Hepatocyte (in vitro differentiated cells): ENCODE measurements around the gene SPP1. TPM values are rescaled to one million over a fixed set of nuclear protein-coding genes. Genes with fewer than 3 reads are reported as not detected.
A peak's percentile ranks its signal among the peaks of the same experiment; 100 is the strongest.
"Not testable (repeated sequence)": the region's sequence is repeated elsewhere in the genome, so short reads cannot be mapped to it uniquely, and the experiment has no call there.

Experiments used
- DNase-seq: peaks from one replicate; pipeline ENCODE4 v3.0.0-alpha.2; 2016; ENCODE audit warnings: low spot score
- H2AFZ ChIP-seq: fragments of 200-600 bp; sonication (generic); 2 replicates; pipeline ENCODE4 v1.6.0; 2016; ENCODE audit warnings: antibody characterized with exemption, mild to moderate bottlenecking
- H3K27ac ChIP-seq: fragments of 200-600 bp; sonication (generic); 2 replicates; pipeline ENCODE4 v1.5.1; 2016; ENCODE audit warnings: mild to moderate bottlenecking
- H3K27me3 ChIP-seq: fragments of 200-600 bp; sonication (generic); 2 replicates; pipeline ENCODE4 v1.6.1; 2016
- H3K36me3 ChIP-seq: fragments of 200-600 bp; sonication (generic); replicated peaks from 2 replicates; pipeline ENCODE4 v1.5.1; 2016; ENCODE audit warnings: low read depth; ENCODE audit not compliant: insufficient read depth
- H3K4me1 ChIP-seq: fragments of 200-600 bp; sonication (generic); 2 replicates; pipeline ENCODE4 v1.5.1; 2016; ENCODE audit warnings: mild to moderate bottlenecking, moderate library complexity; ENCODE audit not compliant: insufficient read depth
- H3K4me2 ChIP-seq: fragments of 200-600 bp; sonication (generic); 2 replicates; pipeline ENCODE4 v1.6.0; 2016
- H3K4me3 ChIP-seq: fragments of 200-600 bp; sonication (generic); 2 replicates; pipeline ENCODE4 v1.5.1; 2016; ENCODE audit warnings: mild to moderate bottlenecking
- H3K79me2 ChIP-seq: fragments of 200-600 bp; sonication (generic); 2 replicates; pipeline ENCODE4 v1.6.0; 2017; ENCODE audit warnings: mild to moderate bottlenecking
- H3K9me2 ChIP-seq: fragments of 200-600 bp; sonication (generic); replicated peaks from 2 replicates; pipeline ENCODE4 v1.6.0; 2017; ENCODE audit warnings: mild to moderate bottlenecking; ENCODE audit not compliant: insufficient read depth
- H3K9me3 ChIP-seq: fragments of 200-600 bp; sonication (generic); 2 replicates; pipeline ENCODE4 v1.5.1; 2016; ENCODE audit warnings: low read depth, mild to moderate bottlenecking
- H4K20me1 ChIP-seq: fragments of 200-600 bp; sonication (generic); 2 replicates; pipeline ENCODE4 v1.6.0; 2016; ENCODE audit warnings: mild to moderate bottlenecking; ENCODE audit not compliant: insufficient read depth, poor library complexity, severe bottlenecking
- EZH2 ChIP-seq: fragments of 200-600 bp; sonication (generic); IDR thresholded peaks from 2 replicates; pipeline ENCODE4 v1.6.1; 2016; ENCODE audit warnings: antibody characterized with exemption, mild to moderate bottlenecking, borderline replicate concordance
- EZH2phosphoT487 ChIP-seq: fragments of 200-600 bp; sonication (generic); IDR thresholded peaks from one replicate; pipeline ENCODE4 v1.6.1; 2018; ENCODE audit warnings: antibody characterized with exemption, mild to moderate bottlenecking, low read depth, moderate library complexity; ENCODE audit not compliant: unreplicated experiment, severe bottlenecking
- WGBS: methylation state at CpG from one replicate; pipeline ENCODE4 v1.1.6; 2016; ENCODE audit warnings: low lambda C conversion rate; ENCODE audit errors: missing lambda C conversion rate; 5-methylcytosine and 5-hydroxymethylcytosine counted together
- polyA plus RNA-seq: library from polyadenylated mRNA; unstranded; fragments of >200 nt; fragmentation: Nextera tagmentation; extraction: Ambion mirVana; gene quantifications from 2 replicates; pipeline ENCODE4 v1.2.1, GENCODE V29; 2016
- total RNA-seq: library from RNA; depleted of rRNA; stranded (reverse); fragments of >200 nt; gene quantifications from 2 replicates; pipeline ENCODE4 v1.2.3, GENCODE V29; 2014
- TF ChIP-seq, protein P1 (sequence below): fragments of 200-600 bp; sonication (generic); IDR thresholded peaks from 2 replicates; pipeline ENCODE4 v1.5.1; 2016; ENCODE audit warnings: antibody characterized with exemption, mild to moderate bottlenecking; ENCODE audit not compliant: poor library complexity

The SPP1 gene
- total and polyA plus RNA-seq, 2 experiments from 2014 or later = 225 to 244 TPM

DNA sequence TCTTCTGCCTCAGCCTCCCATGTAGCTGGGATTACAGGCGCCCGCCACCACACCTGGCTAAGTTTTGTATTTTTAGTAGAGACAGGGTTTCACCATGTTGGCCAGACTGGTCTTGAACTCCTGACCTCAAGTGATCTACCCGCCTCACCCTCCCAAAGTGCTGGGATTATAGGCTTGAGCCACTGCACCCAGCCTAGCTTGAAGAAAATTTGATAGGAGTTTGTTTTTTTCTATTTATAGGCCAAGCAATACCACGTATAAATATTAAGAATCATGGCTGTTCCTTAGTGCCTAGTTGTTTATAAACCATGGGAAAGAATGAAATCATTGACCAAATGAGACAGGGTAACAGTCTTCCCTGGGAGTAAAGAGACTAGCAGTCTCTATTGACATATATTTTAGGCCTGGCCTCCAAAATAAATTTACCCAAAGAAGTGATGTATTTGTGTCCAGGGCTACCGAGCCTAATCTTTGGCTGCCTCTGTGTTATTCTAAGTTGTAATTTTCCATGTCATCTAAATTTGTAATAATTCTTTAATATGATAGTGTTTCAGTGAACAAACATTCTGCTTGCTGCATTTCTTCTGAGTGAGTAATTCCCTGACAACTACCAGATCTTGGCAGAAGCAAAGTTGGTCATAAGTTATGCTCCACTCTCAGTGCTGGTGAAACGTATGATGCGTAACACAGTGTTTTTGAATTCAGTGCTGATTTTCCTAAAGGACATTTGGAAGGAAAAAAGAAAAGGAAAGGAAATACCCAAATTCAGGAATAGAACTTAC is 42.2 kb downstream of the SPP1 start:
- 76% methylated on average over 7 of the region's 7 CpGs for WGBS
- Histone ChIP-seq H3K27me3 (no peaks in the 10 kb centered on the region), H3K27ac (peak overlapping the region; percentile 84), H3K4me3 (no peak overlapping the region), H4K20me1 (no peaks in the 10 kb centered on the region), H3K79me2 (peaks cover 72% of the 10 kb centered on the region), H3K36me3 (no peaks in the 10 kb centered on the region), H3K4me2 (peak overlapping the region; percentile 6), H2AFZ (no peak overlapping the region), H3K9me2 (no peaks in the 10 kb centered on the region), H3K9me3 (no peaks in the 10 kb centered on the region), H3K4me1 (peaks cover 11% of the 10 kb centered on the region)
- DNase-seq = peak; percentile 56
- TF ChIP-seq, protein P1, sequence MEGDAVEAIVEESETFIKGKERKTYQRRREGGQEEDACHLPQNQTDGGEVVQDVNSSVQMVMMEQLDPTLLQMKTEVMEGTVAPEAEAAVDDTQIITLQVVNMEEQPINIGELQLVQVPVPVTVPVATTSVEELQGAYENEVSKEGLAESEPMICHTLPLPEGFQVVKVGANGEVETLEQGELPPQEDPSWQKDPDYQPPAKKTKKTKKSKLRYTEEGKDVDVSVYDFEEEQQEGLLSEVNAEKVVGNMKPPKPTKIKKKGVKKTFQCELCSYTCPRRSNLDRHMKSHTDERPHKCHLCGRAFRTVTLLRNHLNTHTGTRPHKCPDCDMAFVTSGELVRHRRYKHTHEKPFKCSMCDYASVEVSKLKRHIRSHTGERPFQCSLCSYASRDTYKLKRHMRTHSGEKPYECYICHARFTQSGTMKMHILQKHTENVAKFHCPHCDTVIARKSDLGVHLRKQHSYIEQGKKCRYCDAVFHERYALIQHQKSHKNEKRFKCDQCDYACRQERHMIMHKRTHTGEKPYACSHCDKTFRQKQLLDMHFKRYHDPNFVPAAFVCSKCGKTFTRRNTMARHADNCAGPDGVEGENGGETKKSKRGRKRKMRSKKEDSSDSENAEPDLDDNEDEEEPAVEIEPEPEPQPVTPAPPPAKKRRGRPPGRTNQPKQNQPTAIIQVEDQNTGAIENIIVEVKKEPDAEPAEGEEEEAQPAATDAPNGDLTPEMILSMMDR = no peak
- TF ChIP-seq EZH2 = no peak

DNA sequence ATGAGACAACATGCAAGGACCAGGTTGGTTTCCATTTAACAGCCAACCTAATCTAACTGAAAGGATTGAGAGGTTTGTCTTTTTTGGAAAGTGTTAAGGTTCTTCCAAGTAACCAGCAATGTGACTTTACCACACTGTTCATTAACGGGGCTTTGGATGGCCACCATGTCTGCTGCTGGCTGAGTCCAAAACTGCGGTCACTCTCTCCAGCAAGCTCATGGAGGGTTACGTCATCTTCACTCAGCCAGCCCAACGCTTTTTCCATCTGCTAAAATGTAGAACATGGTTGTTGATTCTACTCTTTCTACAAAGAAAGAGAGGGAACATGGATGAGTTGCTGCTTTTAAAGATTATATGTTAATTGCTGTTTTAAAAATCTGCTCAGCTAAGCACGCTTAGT is 43.0 kb downstream of the SPP1 start:
- Histone ChIP-seq H3K9me3 (no peaks in the 10 kb centered on the region), H3K4me2 (no peak overlapping the region), H3K36me3 (no peaks in the 10 kb centered on the region), H3K4me3 (no peak overlapping the region), H3K4me1 (peaks cover 11% of the 10 kb centered on the region), H4K20me1 (no peaks in the 10 kb centered on the region), H3K27ac (peak overlapping the region; percentile 74), H3K79me2 (peaks cover 64% of the 10 kb centered on the region), H3K27me3 (no peaks in the 10 kb centered on the region), H3K9me2 (no peaks in the 10 kb centered on the region), H2AFZ (no peak overlapping the region)
- 90% methylated on average over 5 of the region's 5 CpGs for WGBS
- TF ChIP-seq EZH2phosphoT487 = no peak
- TF ChIP-seq, protein P1 = no peak
- DNase-seq = no peak

GRCh38 chr4:88021824-88022223 is 46.3 kb downstream of the SPP1 start:
- Histone ChIP-seq H4K20me1 (no peaks in the 10 kb centered on the region), H3K27me3 (no peaks in the 10 kb centered on the region), H3K9me3 (no peaks in the 10 kb centered on the region), H3K4me3 (no peak overlapping the region), H3K4me2 (no peak overlapping the region), H3K27ac (peak overlapping the region; percentile 64), H3K4me1 (peaks cover 11% of the 10 kb centered on the region), H3K9me2 (no peaks in the 10 kb centered on the region), H2AFZ (no peak overlapping the region), H3K36me3 (no peaks in the 10 kb centered on the region), H3K79me2 (peaks cover 34% of the 10 kb centered on the region)
- TF ChIP-seq EZH2phosphoT487 (no peak), EZH2 (no peak)
- TF ChIP-seq, protein P1 = no peak
- peak; percentile 17 for DNase-seq

- Histone ChIP-seq H3K9me3 (no peaks in the 10 kb centered on the region), H3K36me3 (no peaks in the 10 kb centered on the region), H4K20me1 (no peaks in the 10 kb centered on the region), H3K79me2 (peaks cover 30% of the 10 kb centered on the region), H3K9me2 (no peaks in the 10 kb centered on the region), H3K27me3 (no peaks in the 10 kb centered on the region), H3K27ac (peak overlapping the region; percentile 28), H2AFZ (no peak overlapping the region), H3K4me1 (peaks cover 12% of the 10 kb centered on the region), H3K4me2 (no peak overlapping the region), H3K4me3 (no peak overlapping the region)
- no peak for DNase-seq
- TF ChIP-seq EZH2 = no peak
- no peak for TF ChIP-seq EZH2phosphoT487
- TF ChIP-seq, protein P1 = no peak
Measured at GRCh38 chr4:88022289-88022688, 46.8 kb downstream of the SPP1 start.

- H4K20me1 ChIP-seq, H3K79me2 ChIP-seq, H3K4me3 ChIP-seq, H3K4me2 ChIP-seq, H3K27me3 ChIP-seq, H3K27ac ChIP-seq, H3K9me2 ChIP-seq, H3K9me3 ChIP-seq, H2AFZ ChIP-seq, H3K4me1 ChIP-seq, DNase-seq, H3K36me3 ChIP-seq: not testable (repeated sequence)
- WGBS = 100% methylated on average over 6 of the region's 6 CpGs
Measured at GRCh38 chr4:88025868-88026661, 50.6 kb downstream of the SPP1 start.
